GM12878 (cell line): Measurements from ENCODE around the gene VWA7. TPM values are rescaled to one million over a fixed set of nuclear protein-coding genes. Genes with fewer than 3 reads are reported as not detected.
"Not testable (repeated sequence)": the region's sequence is repeated elsewhere in the genome, so short reads cannot be mapped to it uniquely, and the experiment has no call there.

Experiments used
- ATAC-seq: fragments of 200-7000 bp; cut with Tn5 transposase; 3 replicates; pipeline ENCODE4 v1.9.1; 2020; ENCODE audit warnings: mild to moderate bottlenecking, moderate library complexity
- BruUV-seq: library from RNA; stranded (reverse); fragments of 400-500 nt; replicated peaks from 2 replicates; lab custom pipeline; 2021; lab: Mats Ljungman, UMichigan
- CTCF ChIA-PET: fragments of 300-600 bp; sonication (Branson Sonifier 250); formaldehyde crosslinking; extraction: SDS; loops from one replicate; lab custom pipeline; 2021; ENCODE audit warnings: inconsistent platforms; lab: Yijun Ruan, JAX
- POLR2A ChIA-PET: fragments of 350-600 bp; formaldehyde crosslinking; extraction: SDS; loops from one replicate; lab custom pipeline; 2021; ENCODE audit warnings: inconsistent platforms; lab: Charles Lee
- RAD21 ChIA-PET: fragments of 300-600 bp; sonication (Branson Sonifier 250); formaldehyde crosslinking; loops from one replicate; lab custom pipeline; 2023; ENCODE audit warnings: antibody characterized with exemption; ENCODE audit not compliant: unreplicated experiment; lab: Charles Lee
- SMC1A ChIA-PET: fragments of 300-600 bp; sonication (Branson Sonifier 250); formaldehyde crosslinking; loops from one replicate; lab custom pipeline; 2023; ENCODE audit not compliant: unreplicated experiment, uncharacterized antibody; lab: Charles Lee
- DNase-seq: peaks from one replicate; pipeline ENCODE4 v3.0.0-alpha.2; 2011; ENCODE audit warnings: low read depth, low spot score
- FAIRE-seq: peaks from 3 replicates; lab custom pipeline; 2011; peaks lifted over from hg19 to GRCh38; lab: Jason Lieb, UNC
- H2AFZ ChIP-seq: 2 replicates; pipeline ENCODE4 v1.6.0; 2011; ENCODE audit warnings: low read depth, low read length, control low read depth; ENCODE audit not compliant: control insufficient read depth
- H3K27ac ChIP-seq: 2 replicates; pipeline ENCODE4 v1.5.1; 2011; ENCODE audit warnings: control low read depth; ENCODE audit not compliant: control insufficient read depth, insufficient read depth
- H3K27me3 ChIP-seq, 2 experiments: replicated peaks in 1 of 2; 2 replicates each; pipeline versions ENCODE4 v1.6.0 to v1.6.1; 2011; ENCODE audit warnings: low read length in 1 of 2; ENCODE audit not compliant: control insufficient read depth in 2 of 2, insufficient read depth in 2 of 2
- H3K36me3 ChIP-seq, 2 experiments: 2 replicates each; pipeline ENCODE4 v1.5.1; 2011; ENCODE audit warnings: low read length in 1 of 2; ENCODE audit not compliant: control insufficient read depth in 2 of 2, insufficient read depth in 2 of 2
- H3K4me1 ChIP-seq: 2 replicates; pipeline ENCODE4 v1.6.1; 2011; ENCODE audit warnings: mild to moderate bottlenecking, low read length, moderate library complexity, mixed read lengths; ENCODE audit not compliant: control insufficient read depth, insufficient read depth
- H3K4me2 ChIP-seq: 2 replicates; pipeline ENCODE4 v1.6.0; 2011; ENCODE audit warnings: control low read depth; ENCODE audit not compliant: control insufficient read depth, insufficient read depth
- H3K4me3 ChIP-seq: fragments of 200-600 bp; sonication (generic); 2 replicates; pipeline ENCODE4 v1.5.1; 2016
- H3K79me2 ChIP-seq: 2 replicates; pipeline ENCODE4 v1.6.0; 2011; ENCODE audit warnings: low read length; ENCODE audit not compliant: control insufficient read depth, insufficient read depth
- H3K9ac ChIP-seq: 2 replicates; pipeline ENCODE4 v1.8.0; 2011; ENCODE audit warnings: low read length, control low read depth, mixed read lengths; ENCODE audit not compliant: control insufficient read depth, insufficient read depth
- H3K9me3 ChIP-seq: replicated peaks from 3 replicates; pipeline ENCODE4 v1.5.1; 2011; ENCODE audit warnings: mild to moderate bottlenecking, low read length; ENCODE audit not compliant: control insufficient read depth, insufficient read depth
- H4K20me1 ChIP-seq: 2 replicates; pipeline ENCODE4 v1.6.0; 2011; ENCODE audit not compliant: control insufficient read depth, insufficient read depth
- WGBS: methylation state at CpG from one replicate; pipeline ENCODE4 v1.1.6; 2016; ENCODE audit warnings: low lambda C conversion rate; ENCODE audit not compliant: insufficient replicate concordance, insufficient coverage; ENCODE audit errors: missing lambda C conversion rate; 5-methylcytosine and 5-hydroxymethylcytosine counted together
- in situ Hi-C: fragments of 300-500 bp; cut with MboI; formaldehyde crosslinking; loops from 9 replicates; pipeline ENCODE4 v1.14.3; 2018; ENCODE audit warnings: mixed read lengths
- intact Hi-C: fragments of 100-400 bp; cut with micrococcal nuclease; formaldehyde crosslinking; loops from one replicate; pipeline ENCODE4 v1.14.2; 2022; ENCODE audit not compliant: unreplicated experiment
- polyA plus RNA-seq, 11 experiments: library from polyadenylated mRNA; depleted of rRNA in 4 of 11; unstranded in 6 of 11; stranded (reverse) in 5 of 11; fragments of >200 nt; fragmentation: Nextera tagmentation in 4 of 11; fragmentation: Illumina TruSeq in 1 of 11; extraction: Ambion mirVana in 4 of 11; extraction: Trizol in 1 of 11; gene quantifications; 1 replicate in 1 of 11; 2 replicates in 10 of 11; pipeline versions ENCODE4 v1.2.1 to v1.2.3, GENCODE V29; 2011 to 2016; ENCODE audit warnings: inconsistent platforms in 2 of 11, missing spikeins in 2 of 11, low read depth in 1 of 11
- total RNA-seq, 4 experiments: library from RNA; depleted of rRNA in 3 of 4; stranded (reverse); fragments of >200 nt in 3 of 4; fragmentation: Illumina TruSeq in 1 of 4; extraction: Trizol in 1 of 4; gene quantifications; 2 replicates each; pipeline versions ENCODE4 v1.2.1 to v1.2.3, GENCODE V29; 2013 to 2021
- TF ChIP-seq, protein P1 (sequence below): fragments of 450-650 bp; formaldehyde crosslinking; IDR thresholded peaks from 2 replicates; pipeline ENCODE4 v1.4.0; 2022; ENCODE audit warnings: mild to moderate bottlenecking, moderate library complexity
- TF ChIP-seq, protein P2 (sequence below): fragments of 450-650 bp; formaldehyde crosslinking; IDR thresholded peaks from 2 replicates; pipeline ENCODE4 v1.5.0; 2022; ENCODE audit warnings: mild to moderate bottlenecking, missing genetic modification characterization
- TF ChIP-seq, protein P3 (sequence below): fragments of 450-650 bp; IDR thresholded peaks from 2 replicates; pipeline ENCODE4 v1.6.1; 2016; ENCODE audit warnings: mild to moderate bottlenecking

Gene VWA7
- total and polyA plus RNA-seq, 10 of the 15 experiments (the other 5 are each of a cell fraction or from before 2014, with no cell fraction given), result 0.11 to 3.1 (median 1.2) TPM; not detected in 1

DNA sequence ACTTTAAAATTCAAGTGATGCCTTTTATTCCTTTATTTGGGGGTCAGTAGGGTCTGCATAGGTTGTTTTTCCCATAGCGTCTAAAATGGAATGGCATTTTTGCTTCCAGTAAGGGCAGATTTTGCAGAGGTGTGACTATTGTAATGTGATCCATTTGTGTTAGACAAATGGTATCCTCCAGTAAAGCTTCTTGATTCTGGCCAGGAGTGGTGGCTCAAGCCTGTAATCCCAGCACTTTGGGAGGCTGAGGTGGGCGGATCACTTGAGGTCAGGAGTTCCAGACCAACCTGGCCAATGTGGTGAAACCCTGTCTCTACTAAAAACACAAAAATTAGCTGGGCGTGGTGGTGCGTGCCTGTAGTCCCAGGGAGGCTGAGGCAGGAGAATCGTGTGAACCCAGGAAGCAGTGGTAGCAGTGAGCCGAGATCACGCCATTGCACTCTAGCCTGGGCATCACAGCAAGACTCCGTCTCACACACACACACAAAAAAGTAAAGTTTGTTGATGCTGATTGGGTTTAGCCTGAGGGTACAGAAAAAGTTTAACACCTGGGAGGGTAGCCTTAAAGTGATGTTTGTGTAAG is 40.9 kb upstream of the VWA7 start:
- H3K4me2 ChIP-seq, result peak overlapping the region; percentile 60
- H3K36me3 ChIP-seq, H3K27me3 ChIP-seq, H3K9ac ChIP-seq, H4K20me1 ChIP-seq, DNase-seq, BruUV-seq, intact Hi-C loops, ATAC-seq, H3K27ac ChIP-seq, H3K9me3 ChIP-seq, in situ Hi-C loops, H2AFZ ChIP-seq, H3K79me2 ChIP-seq, FAIRE-seq: not testable (repeated sequence)
- SMC1A ChIA-PET, result interaction anchor here (1.0 to 1.5 kb wide), 4 partner anchors 12 to 44 kb away, joined by 3 to 9 read pairs (median 4); partner anchors contain the start of gene LSM2
- CTCF ChIA-PET, result interaction anchor here (1.4 to 1.9 kb wide), 2 partner anchors 27 to 88 kb away, joined by 5 to 6 read pairs; partner anchors contain the start of gene DDAH2
- 63% methylated on average over 8 of the region's 8 CpGs for WGBS
- H3K4me3 ChIP-seq, result peak overlapping the region; percentile 52; the same call in 1 of the 2 replicates
- RAD21 ChIA-PET, result interaction anchor here (1.0 to 1.5 kb wide), 3 partner anchors 9 to 12 kb away, joined by 3 to 5 read pairs (median 3); partner anchors contain the start of gene LSM2
- TF ChIP-seq, protein P1, sequence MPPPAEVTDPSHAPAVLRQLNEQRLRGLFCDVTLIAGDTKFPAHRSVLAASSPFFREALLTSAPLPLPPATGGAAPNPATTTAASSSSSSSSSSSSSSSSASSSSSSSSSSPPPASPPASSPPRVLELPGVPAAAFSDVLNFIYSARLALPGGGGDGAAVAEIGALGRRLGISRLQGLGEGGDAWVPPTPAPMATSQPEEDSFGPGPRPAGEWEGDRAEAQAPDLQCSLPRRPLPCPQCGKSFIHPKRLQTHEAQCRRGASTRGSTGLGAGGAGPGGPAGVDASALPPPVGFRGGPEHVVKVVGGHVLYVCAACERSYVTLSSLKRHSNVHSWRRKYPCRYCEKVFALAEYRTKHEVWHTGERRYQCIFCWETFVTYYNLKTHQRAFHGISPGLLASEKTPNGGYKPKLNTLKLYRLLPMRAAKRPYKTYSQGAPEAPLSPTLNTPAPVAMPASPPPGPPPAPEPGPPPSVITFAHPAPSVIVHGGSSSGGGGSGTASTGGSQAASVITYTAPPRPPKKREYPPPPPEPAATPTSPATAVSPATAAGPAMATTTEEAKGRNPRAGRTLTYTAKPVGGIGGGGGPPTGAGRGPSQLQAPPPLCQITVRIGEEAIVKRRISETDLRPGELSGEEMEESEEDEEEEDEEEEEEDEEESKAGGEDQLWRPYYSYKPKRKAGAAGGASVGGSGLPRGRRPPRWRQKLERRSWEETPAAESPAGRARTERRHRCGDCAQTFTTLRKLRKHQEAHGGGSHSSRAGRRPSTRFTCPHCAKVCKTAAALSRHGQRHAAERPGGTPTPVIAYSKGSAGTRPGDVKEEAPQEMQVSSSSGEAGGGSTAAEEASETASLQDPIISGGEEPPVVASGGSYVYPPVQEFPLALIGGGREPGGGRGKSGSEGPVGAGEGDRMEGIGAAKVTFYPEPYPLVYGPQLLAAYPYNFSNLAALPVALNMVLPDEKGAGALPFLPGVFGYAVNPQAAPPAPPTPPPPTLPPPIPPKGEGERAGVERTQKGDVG (CRISPR knock-in tag), result peak; percentile 63; the same call in 1 of the 2 replicates
- TF ChIP-seq, protein P2, sequence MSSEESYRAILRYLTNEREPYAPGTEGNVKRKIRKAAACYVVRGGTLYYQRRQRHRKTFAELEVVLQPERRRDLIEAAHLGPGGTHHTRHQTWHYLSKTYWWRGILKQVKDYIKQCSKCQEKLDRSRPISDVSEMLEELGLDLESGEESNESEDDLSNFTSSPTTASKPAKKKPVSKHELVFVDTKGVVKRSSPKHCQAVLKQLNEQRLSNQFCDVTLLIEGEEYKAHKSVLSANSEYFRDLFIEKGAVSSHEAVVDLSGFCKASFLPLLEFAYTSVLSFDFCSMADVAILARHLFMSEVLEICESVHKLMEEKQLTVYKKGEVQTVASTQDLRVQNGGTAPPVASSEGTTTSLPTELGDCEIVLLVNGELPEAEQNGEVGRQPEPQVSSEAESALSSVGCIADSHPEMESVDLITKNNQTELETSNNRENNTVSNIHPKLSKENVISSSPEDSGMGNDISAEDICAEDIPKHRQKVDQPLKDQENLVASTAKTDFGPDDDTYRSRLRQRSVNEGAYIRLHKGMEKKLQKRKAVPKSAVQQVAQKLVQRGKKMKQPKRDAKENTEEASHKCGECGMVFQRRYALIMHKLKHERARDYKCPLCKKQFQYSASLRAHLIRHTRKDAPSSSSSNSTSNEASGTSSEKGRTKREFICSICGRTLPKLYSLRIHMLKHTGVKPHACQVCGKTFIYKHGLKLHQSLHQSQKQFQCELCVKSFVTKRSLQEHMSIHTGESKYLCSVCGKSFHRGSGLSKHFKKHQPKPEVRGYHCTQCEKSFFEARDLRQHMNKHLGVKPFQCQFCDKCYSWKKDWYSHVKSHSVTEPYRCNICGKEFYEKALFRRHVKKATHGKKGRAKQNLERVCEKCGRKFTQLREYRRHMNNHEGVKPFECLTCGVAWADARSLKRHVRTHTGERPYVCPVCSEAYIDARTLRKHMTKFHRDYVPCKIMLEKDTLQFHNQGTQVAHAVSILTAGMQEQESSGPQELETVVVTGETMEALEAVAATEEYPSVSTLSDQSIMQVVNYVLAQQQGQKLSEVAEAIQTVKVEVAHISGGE, result 0 out of 2 replicates have a peak, but pooled peaks have one; percentile 29
- TF ChIP-seq, protein P3, sequence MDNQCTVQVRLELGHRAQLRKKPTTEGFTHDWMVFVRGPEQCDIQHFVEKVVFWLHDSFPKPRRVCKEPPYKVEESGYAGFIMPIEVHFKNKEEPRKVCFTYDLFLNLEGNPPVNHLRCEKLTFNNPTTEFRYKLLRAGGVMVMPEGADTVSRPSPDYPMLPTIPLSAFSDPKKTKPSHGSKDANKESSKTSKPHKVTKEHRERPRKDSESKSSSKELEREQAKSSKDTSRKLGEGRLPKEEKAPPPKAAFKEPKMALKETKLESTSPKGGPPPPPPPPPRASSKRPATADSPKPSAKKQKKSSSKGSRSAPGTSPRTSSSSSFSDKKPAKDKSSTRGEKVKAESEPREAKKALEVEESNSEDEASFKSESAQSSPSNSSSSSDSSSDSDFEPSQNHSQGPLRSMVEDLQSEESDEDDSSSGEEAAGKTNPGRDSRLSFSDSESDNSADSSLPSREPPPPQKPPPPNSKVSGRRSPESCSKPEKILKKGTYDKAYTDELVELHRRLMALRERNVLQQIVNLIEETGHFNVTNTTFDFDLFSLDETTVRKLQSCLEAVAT, result 0 out of 2 replicates have a peak, but pooled peaks have one; percentile 4
- POLR2A ChIA-PET, result interaction anchor here (0.6 to 11.3 kb wide), 3 partner anchors 11 to 611 kb away, joined by 4 to 158 read pairs (median 5); partner anchors contain the start of genes CLIC1, LSM2 and MSH5
- peaks cover 19% of the 10 kb centered on the region for H3K4me1 ChIP-seq
